ENCODE results near the gene WASF3.

WASF3 gene

DNA sequence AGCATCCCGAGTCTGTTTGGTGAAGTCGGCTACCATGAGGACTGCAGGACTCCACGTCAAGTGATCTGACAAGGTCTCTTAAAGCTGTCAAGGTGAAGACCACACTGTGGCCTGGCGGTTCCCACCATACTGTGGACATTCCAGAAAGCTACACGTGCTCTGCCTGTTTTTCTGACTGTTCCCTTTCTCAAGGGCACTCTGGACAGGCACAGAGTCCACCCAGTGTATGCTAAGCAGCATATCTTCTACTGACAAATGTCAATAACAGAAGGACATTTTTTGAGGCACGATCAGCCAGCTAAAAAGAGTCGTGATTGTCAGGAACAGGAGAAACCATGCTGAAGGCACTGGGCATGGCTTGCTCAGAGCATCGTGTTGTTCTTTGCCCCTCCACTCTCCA lies 12.8 kb upstream of the WASF3 start:
- DNase-seq (ENCODE audit: low read depth) = no peak

DNA sequence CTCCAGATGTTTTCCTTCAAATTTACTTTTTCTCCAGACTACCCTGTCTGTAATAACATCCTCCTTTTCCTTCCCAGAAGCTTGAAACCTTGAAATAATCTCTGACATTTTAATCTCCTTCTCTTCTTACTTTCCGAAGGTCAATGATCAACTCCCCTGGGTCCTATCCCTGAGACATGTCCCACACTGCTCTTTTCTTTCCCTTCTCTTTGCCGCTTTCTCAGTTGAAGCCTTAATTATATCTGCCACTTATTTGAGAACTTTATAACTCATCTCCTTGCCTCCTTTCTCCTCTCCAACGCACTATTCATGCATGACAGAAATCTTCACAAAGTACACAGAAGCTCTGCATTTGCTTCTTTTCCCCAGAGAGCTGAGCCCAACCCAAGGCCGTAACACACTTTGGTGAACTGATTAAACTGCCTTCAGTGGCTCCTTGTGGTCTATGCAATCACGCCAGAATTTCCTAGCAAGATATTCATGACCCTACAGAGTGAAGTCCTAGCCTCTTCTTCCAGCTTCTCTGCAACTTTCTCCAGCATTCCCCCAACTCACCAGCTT lies 9.2 kb upstream of the WASF3 start:
- DNase-seq (ENCODE audit: low read depth) = no peak

DNA sequence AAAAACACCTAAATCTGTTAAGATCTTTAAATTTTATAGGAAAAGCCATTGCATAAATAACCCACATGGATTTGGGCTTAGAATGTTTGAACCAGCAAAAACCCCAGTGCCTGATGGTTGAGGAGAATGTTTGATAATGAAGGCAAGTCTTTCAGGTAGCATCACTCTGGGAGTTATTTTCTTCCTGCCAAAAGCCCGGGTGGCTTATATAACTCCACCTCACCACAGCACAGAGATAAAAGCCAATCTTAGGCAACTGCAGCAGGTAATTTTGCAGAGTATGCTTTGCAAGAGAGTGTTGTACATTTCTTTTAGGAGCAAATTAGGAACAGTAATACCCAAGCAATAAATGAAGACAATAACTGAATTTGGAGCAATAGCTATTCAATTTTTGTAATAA lies 7.8 kb upstream of the WASF3 start:
- no peak for DNase-seq (ENCODE audit: low read depth)

DNA sequence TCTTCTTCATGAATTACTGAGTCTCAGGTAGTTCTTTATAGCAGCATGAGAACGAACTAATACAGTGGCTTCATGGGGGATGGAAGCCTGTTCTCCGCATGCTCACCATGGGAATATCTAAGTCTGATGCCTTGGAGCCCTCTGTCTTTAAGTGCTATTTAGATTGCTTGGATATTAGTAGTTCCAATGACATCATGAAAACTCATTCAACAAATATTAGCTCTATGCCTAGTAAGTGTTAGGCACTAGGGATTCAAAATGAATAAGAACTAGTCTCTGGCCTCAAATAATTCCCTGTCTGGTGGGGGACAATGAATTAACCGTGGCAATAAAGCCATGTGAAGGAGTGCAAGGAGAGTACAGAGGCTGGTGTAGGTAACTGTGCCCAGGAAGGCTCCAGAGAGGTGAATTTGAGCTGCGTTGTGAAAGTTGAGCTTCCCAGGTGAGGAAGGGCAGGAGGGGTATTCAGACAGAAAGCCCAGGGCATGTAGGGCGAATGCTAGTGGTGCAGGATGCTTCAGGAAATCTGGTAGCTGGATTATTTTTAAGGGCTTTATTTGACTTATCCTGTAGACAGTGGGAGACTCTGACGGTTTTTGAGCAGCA lies 6.1 kb upstream of the WASF3 start:
- no peak for DNase-seq (ENCODE audit: low read depth)

DNA sequence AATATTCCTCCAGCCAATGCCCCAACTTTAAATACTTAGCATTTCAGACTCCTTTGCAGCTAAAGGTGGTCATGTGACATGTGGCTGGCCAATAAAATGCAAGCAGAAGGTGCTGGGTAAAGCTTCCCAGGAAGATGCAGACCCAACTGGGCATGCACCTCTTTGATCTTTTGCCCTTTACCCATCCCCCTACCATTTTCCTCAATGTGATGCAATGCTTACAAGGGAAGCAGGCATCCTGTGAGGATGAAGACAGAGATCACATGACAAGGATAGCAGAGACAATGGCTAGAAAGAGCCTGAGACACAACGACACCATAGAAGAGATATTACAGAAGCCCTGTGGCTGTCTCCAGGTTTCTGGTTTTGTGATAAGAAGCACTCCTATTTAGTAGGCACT lies 2.1 kb upstream of the WASF3 start:
- DNase-seq (ENCODE audit: low read depth) = no peak

DNA sequence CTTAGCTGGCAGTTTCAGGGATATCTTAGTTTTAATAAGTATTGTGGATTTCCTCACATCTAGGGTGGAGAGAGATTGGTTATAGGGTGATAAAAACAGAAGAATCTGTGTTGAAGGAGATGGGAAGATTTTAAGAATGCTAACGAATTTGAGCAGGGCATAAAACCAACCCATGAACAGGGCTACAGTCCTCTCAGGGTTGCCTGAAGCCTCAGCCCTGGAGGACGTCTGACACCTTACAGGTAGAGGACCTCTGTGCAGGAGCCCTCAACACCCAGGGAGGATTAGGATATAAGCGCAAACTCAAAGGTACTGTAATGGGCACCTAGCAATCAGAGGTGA lies 461 bp upstream of the WASF3 start:
- DNase-seq (ENCODE audit: low read depth) = no peak

DNA sequence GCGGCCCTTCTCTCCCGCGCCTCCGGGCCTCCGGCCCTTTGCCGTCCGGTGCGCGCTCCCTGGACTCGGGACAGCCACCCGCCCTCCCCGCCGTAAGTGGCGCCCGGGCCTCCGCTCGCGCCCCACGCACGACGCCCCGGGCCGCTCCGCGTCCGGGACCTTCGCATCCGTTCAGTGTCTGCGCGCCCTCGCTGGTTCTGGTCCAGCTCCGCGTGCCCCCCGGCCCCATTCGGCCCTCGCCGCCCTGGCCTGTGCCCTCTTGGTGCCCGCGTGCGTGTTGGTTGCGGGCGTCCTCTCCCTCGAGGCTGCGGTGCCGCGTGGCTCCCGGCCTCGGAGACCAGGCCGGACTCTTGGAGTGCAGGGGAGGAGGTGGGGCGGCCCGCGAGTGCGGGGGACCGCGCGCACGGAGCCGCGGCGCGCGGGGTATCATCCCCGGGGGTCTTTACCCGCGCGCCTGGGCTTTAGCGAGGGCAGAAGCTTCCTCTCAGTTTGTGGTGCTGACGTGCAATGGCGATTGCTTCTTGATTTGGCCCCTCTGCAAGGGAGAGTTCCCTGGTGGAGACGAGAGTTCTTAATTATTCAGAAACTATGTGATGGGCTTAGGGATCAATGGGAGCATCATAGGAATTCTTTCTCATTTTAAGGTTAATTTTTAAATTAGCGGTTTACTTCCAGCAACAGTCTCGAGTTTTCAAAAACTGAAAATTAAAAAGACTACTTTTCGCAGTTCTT lies 757 bp downstream of the WASF3 start:
- DNase-seq (ENCODE audit: low read depth) = no peak

DNA sequence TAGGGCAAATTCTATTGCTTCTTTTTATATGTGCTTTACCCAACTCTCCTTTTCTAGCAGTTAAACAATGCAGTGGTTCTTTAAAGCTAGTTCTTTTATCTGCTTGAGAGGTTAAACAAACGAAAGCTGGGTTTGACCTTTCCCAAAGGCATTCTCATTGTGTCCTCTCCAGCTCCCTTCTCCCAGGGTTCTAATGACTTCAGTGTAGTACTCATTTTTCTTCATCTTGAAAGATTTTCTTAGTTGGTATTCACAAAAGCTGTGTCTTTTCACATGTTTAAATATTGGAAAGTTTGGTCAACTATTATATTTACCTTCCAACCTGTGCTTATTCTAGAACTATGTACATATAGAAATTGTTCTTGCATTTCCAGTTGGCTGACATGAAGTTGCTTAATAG lies 1.5 kb downstream of the WASF3 start:
- no peak for DNase-seq (ENCODE audit: low read depth)

DNA sequence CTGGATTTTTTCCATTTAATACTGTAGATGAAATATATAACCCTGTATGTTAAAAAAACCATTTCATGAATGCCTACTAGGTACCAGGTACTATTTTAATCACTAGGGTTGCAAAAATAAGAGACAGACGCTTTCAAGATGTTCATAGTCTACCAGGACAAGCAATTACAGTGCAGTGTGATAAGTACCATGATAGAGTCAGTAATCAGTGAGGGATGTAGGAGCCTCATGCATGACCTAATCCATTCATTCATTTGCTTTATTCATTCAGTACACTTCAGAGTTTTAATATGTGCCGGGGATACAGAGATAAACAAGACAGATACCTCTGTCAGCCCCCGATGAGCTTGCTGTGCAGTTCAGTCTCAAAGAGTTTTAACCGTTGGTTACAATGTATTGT lies 3.0 kb downstream of the WASF3 start:
- DNase-seq (ENCODE audit: low read depth) = no peak

DNA sequence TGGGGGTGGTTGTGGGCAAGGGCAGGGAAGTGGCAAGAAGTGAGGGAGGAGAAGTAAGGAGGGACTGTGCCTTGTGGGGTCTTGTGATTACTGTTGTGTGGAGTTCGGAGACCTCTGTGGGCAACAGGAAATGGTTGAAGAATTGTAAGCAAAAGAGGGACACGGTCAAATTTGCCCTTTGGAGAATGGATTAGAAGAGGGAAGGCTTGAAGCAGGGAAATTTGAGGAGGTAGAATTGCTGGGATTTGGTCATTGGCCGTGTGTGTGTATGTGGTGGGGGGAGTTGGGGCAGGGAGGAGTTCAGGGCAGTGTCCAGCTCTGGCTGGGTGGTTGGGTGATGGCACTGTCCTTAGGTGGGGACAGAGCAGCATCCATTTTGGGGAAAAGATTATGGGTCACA lies 3.6 kb downstream of the WASF3 start:
- no peak for DNase-seq (ENCODE audit: low read depth)

DNA sequence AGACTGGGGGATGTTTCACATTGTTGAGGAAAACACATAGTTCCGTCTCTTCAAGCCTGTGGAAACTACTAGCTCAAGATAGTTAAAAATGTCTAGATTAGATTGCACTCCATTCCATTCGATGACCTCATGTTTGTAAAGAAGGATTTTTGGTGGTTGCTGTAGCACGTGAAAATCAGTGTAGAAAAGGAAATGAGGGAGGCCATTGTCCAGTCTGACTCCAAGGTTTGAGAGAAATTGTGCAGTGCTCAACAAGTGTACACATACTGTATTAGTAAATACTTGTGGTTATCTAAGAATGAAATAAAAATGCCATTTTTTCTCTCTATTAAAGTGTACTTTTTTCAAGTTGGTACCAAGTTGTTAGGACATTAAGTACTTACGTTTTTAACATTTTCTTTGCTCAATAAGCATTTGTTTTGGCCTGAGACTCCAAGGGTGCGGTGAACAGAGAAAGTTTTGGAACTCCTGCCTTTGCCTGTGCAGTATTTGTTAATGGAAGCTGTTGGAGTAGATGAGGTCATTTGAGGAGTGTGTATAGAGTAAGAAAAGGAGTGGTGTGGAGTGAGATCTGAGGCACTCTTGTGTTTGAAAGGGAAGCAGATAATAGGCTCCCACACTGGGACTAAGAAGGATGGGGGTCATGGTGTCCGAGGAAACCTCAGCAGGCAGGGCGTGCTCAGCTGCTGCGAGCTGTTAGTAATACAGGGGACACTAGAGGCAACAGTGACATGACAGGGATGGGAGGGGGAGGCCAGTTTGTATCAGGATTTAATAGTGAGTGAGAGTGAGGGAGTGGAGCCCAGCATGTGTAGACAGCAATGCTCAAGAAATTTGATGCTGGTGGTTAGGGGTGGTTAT lies 4.4 kb downstream of the WASF3 start:
- no peak for DNase-seq (ENCODE audit: low read depth)

DNA sequence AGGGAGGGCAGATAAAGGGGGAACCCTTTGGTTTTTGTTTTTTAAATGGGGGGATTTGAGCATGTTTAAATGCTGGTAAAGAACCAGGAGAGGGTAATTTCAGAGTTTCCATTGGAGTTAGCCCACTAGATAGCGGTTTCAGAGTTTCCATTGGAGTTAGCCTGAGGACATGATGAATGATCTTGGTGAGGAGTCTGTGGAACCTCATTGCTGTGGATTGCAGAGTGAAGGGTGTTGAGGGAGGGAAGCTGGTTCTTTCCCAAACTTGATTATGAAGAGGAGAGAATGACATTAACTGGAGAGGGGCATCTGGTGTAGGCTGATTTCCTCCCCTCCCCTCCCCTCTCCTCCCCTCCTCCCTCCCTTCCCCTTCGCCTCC lies 5.0 kb downstream of the WASF3 start:
- no peak for DNase-seq (ENCODE audit: low read depth)

DNA sequence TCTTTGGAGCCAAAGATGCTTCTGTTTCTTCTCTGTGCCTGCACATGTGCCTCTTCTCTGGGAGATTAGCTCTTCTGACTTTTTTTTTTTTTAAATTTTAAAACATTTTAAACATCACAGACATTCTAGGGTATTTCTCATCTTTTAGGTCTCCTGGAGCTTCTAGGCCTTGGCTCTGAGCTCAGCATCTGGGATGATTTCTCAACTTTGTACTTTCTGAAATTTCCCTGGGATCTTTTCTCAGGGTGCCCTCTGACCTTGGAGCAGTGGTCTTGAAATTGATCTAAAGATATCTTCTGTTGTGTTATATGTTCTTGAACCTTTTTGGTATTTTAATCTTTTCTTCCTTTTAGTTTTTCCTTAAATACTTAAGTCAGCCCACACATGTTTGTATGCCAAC lies 6.2 kb downstream of the WASF3 start:
- DNase-seq (ENCODE audit: low read depth) = no peak

DNA sequence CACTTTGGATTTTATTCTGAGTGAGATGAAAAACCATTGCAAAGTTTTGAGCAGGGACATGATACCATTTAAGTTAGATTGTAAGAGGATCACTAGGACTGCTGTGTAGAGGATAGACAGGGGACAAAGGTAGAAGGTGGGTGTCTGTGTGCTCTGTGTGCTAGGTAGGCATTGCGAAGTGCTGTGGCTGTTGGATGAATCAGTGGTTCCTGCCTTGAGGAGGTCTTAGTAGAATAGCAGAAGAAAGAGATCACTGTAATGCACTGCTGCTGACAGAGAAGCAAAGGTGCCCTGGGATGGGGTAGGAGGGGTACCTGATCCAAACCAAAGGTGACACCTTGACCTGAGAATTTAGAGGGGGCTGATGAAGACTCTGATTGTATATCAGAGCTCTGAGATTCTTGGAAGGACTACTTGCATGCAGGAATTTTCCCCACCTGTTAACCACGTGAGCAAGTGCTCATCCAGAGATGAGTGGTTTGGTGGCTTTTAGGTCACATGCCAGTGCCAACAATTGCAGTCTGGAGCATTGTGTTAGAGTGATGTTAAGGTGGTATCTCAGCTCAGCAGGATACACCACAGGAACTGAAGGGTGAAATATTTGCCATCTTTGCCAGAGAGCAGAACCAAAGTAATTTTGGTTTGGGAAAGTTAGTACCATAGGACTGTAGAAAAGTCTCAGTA lies 10.8 kb downstream of the WASF3 start:
- DNase-seq (ENCODE audit: low read depth) = no peak

DNA sequence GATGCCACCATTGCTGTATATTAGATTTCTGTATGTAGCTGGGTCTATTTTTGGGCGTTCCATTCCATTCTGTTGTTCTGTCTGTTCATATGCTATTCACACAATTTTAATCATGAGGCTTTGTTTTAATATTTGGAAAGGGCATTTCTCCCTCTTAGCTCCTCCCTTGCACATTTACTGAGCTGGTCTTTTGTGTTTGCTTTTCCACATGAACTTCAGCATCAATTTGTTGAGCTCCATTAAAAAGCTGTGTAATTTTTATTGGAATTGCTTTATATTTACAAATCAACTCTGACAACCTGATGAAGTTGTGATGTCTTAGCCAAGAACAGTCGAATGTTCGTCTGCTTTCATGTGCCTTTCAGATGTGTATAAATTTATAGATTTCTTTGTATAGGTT lies 14.0 kb downstream of the WASF3 start:
- DNase-seq (ENCODE audit: low read depth) = no peak

DNA sequence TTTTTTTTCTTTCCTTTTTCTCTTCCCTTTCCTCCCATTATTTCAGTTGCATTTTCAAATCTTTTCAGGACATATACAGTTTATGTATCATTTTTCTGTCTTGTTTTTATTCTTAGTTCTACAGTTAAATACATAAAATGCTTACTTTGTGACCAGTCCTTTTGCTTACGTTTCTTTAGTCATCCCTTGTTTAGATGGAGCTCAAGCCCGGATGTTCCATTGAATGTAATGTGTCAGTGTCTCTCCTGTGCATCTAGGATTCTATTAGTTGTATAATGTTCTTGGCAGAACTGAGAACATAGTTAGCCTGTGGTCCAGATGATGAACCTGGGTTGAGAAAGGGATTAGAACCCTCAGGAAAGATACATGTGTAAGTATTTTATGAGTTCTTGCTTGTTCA lies 17.8 kb downstream of the WASF3 start:
- DNase-seq (ENCODE audit: low read depth) = no peak

DNA sequence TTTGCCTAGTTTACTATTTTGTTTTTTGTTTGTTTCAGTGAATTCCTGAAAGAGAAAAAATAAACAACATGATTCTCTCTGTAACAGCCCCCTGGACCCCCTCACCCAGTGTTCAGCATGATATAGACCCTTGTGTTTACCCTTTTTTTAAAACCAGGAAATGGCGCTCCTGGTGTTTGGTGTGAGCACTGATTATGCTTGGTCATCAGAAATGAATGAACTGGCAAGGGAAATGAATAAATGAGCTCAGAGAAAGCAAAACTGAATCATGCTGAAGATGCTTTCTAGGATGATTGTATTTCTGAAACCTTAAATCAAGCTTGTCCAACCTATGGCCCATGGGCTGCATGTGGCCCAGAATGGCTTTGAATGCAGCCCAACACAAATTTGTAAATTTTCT lies 22.1 kb downstream of the WASF3 start:
- no peak for DNase-seq (ENCODE audit: low read depth)

DNA sequence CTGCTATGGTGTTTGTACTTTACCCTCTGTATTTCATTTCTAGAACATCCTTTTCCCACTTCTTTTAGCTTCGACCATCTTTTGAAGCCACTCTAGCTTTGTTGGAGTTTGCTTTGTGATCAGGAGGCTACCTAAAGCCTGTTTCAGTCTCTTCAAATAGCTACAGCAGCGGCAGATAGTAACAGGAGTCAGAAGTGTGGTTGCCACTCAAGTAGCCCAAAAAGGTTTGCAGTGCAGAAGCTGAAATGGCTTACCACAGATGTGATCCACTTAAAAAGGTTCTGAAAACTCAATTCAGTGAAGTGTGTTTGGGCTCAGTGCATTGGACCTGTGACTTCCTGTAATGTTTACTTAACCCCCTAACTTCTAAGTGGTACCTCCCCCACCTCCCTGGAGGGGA lies 26.2 kb downstream of the WASF3 start:
- no peak for DNase-seq (ENCODE audit: low read depth)

DNA sequence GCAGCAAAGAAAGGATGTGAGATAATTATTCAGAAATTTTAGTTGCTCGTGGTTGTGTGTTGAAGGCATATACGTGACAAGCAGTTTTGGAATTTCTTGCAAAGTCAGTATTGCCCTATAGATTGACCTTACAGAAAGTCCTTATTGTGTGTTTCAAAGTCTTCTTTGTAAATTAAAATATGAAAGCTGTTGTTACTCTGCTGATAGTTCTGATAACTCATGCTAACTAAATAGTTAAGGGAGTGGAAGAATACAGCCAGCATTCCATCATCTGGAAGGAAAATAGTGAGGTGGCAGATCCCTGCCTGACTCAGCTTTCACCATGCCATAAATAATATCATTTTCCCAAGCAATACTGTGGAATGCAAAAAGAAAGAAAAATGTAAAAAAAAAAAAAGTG lies 27.2 kb downstream of the WASF3 start:
- DNase-seq (ENCODE audit: low read depth) = no peak

DNA sequence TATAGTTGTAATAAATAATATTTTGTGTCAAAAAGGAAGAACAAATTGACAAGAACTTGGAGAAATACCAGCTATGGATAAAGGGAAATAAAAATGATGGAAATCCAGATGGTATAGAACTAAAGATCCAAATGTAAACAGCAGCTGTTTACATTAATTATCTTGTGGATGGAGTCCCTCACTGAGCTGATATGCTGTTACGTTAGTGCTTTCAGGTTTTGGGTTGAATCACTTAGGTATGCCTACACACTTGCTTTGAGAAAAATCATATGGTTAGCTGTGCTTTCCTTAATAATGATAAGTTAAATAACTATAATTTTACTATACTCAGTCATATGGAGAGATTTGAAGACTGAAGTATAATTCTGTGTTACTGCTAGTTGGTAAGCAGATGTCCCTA lies 27.7 kb downstream of the WASF3 start:
- no peak for DNase-seq (ENCODE audit: low read depth)

DNA sequence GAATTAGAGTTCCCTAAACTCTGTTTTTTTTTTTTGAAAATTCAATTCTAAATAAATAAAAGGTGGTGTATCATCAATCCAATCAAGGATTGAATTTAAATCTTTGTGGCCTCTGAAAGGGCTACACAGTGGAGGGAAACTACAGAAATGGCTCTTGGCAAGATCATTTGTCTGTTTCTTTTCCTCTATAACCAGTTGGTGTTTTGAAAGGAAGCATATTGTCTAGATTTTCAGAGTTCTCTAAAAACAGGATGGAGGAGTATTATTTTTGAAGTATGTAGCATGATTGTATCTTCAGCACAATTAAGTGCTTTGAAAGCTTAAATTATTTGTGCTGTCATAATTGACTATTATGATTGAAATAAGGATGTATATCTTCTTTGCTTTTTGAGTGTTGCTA lies 29.8 kb downstream of the WASF3 start:
- DNase-seq (ENCODE audit: low read depth) = no peak

DNA sequence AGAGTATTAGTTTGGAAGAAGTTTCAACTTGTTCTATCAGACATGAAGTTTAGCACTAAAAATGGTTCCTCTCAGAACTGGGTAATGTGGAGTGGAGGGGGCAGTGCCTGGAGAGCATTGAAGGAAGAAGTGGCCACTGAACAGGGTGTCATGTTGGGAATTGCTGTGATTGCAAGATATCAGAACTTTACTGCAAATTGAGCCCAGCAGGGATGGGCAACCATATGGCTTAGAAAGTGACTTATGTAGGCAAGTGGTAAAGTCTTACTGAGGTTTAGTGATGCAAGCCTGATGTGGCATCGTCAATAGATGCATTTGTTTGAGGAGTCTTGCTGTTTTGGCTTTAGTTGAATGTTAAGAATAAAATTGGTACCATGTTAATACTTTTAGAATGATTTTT lies 31.7 kb downstream of the WASF3 start:
- no peak for DNase-seq (ENCODE audit: low read depth)

DNA sequence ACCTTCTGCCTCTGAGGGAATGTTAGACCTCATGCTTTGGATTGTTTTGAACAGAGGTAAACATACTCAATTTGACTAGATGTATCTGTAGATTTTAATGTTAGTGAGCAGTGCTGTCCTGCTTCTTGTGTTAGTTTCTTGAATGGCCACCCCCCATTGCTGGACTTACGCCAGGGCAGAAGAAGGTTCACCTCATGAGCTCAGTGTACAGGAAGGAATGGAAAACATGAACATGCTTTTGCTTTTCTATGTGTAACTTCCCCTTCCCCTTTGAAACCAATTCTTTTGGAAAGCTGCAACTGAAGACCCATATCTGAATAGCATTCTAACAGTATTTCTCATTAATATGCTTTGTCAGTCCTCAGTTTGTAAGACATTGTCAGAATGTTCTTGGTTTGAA lies 32.3 kb downstream of the WASF3 start:
- no peak for DNase-seq (ENCODE audit: low read depth)

Data from T-helper 22 cell (primary cell).